Measurements from ENCODE around the gene ZNF212. TPM values are rescaled to one million over a fixed set of nuclear protein-coding genes. Genes with fewer than 3 reads are reported as not detected.

ZNF212 gene
- total and polyA plus RNA-seq, 9 of the 15 experiments (the other 6 are each of a cell fraction or from before 2014, with no cell fraction given): 1.8 to 21.4 (median 7.2) TPM

- 88% methylated on average over 33 of the region's 35 CpGs for WGBS (ENCODE audit: insufficient coverage, low coverage, missing lambda C conversion rate)
- FAIRE-seq: no peak
- ATAC-seq: no peak
- no peak overlapping the region for H2AFZ ChIP-seq (ENCODE audit: low read depth, low read length)
- POLR2A ChIA-PET: interaction anchor here (0.9 to 2.3 kb wide), 5 partner anchors 9 to 41 kb away, joined by 3 to 18 read pairs (median 3); partner anchors contain the start of gene ZNF282
- TF ChIP-seq IRF9 (tag; IDR thresholded peaks at IDR 0.05): no peak
- TF ChIP-seq ARID3A (IDR thresholded peaks at IDR 0.05; ENCODE audit: borderline replicate concordance, low read depth, low read length): no peak
- TF ChIP-seq ZMIZ1 (IDR thresholded peaks at IDR 0.05; ENCODE audit: low read depth in 2 of 2, low read length in 2 of 2): no peak
- TF ChIP-seq POLR2G (IDR thresholded peaks at IDR 0.05; ENCODE audit: low read depth, low read length): peak; percentile 50; the same call in 1 of the 2 replicates
- CTCF ChIA-PET (ENCODE audit: low intra/inter-chr PET ratio): no interaction called here
- peak overlapping the region in 1 of 2 experiments; percentile 15; a peak in 1 of 4 replicates for H3K9ac ChIP-seq (ENCODE audit: insufficient read depth in 1 of 2, low read depth in 2 of 2, low read length in 2 of 2)
- no peak for DNase-seq (ENCODE audit: extremely low read depth in 1 of 4, low spot score in 3 of 4)
- in situ Hi-C loops (cut with MboI): no loop called here
- BruUV-seq (replicated peaks): no TSS peak
- no peaks in the 10 kb centered on the region for H3K27me3 ChIP-seq (ENCODE audit: control insufficient read depth in 2 of 2, insufficient read depth in 2 of 2, low read length in 2 of 2)
- H3K9me1 ChIP-seq (ENCODE audit: control insufficient read depth, insufficient read depth, low read length): no peaks in the 10 kb centered on the region
- no peaks in the 10 kb centered on the region for H3K9me3 ChIP-seq (replicated peaks; ENCODE audit: control insufficient read depth, insufficient read depth, low read depth, low read length)
- H3K4me2 ChIP-seq (ENCODE audit: insufficient read depth, low read length): no peak overlapping the region
- no peak overlapping the region for H3K4me3 ChIP-seq
- peaks cover 6% of the 10 kb centered on the region for H4K20me1 ChIP-seq (replicated peaks; ENCODE audit: control insufficient read depth, insufficient read depth, low read length)
- H3K27ac ChIP-seq (ENCODE audit: extremely low read depth, low read depth, low read length): no peak overlapping the region
- intact Hi-C loops (cut with micrococcal nuclease): no loop called here
- peaks cover 21% of the 10 kb centered on the region for H3K79me2 ChIP-seq (ENCODE audit: control insufficient read depth, insufficient read depth, low read length)
- H3K36me3 ChIP-seq (ENCODE audit: control insufficient read depth, insufficient read depth, low read length): peaks cover 91% of the 10 kb centered on the region
- 0 out of 5 replicates have a peak, but pooled peaks cover 0 to 2% of the 10 kb centered on the region in 2 experiments for H3K4me1 ChIP-seq (replicated peaks in 1 of 2; ENCODE audit: control insufficient read depth in 2 of 2, insufficient read depth in 2 of 2, low read length in 2 of 2)
Measured at GRCh38 chr7:149207324-149208035, 32.0 kb upstream of the ZNF212 start.

Measured in K562 (cell line).